Measurements from ENCODE around the gene RHBDF1.

The RHBDF1 gene

GRCh38 chr16:72561-73548, at the start of gene RHBDF1:
RHBDF1 (minus strand) TSS chr16:72631; CDS start chr16:65015, 7,616 bp downstream.
- in situ Hi-C loops (cut with MboI; ENCODE audit: low sequenced_read_pairs) = no loop called here

GRCh38 chr16:120756-121155, 48.3 kb upstream of the RHBDF1 start:
- in situ Hi-C loops (cut with MboI; ENCODE audit: low sequenced_read_pairs) = no loop called here

- in situ Hi-C loops (cut with MboI; ENCODE audit: low sequenced_read_pairs) = no loop called here
These were observed 47.5 kb upstream of the RHBDF1 start for GRCh38 chr16:119835-120491.

GRCh38 chr16:119295-119694, 46.9 kb upstream of the RHBDF1 start:
- in situ Hi-C loops (cut with MboI; ENCODE audit: low sequenced_read_pairs) = no loop called here

GRCh38 chr16:118857-119256, 46.4 kb upstream of the RHBDF1 start:
- in situ Hi-C loops (cut with MboI; ENCODE audit: low sequenced_read_pairs) = no loop called here

GRCh38 chr16:117379-118365, 45.2 kb upstream of the RHBDF1 start:
- in situ Hi-C loops (cut with MboI; ENCODE audit: low sequenced_read_pairs) = no loop called here

GRCh38 chr16:116015-116414, 43.6 kb upstream of the RHBDF1 start:
- in situ Hi-C loops (cut with MboI; ENCODE audit: low sequenced_read_pairs) = no loop called here

GRCh38 chr16:114327-114726, 41.9 kb upstream of the RHBDF1 start:
- in situ Hi-C loops (cut with MboI; ENCODE audit: low sequenced_read_pairs) = no loop called here

GRCh38 chr16:112153-112840, 39.9 kb upstream of the RHBDF1 start:
- in situ Hi-C loops (cut with MboI; ENCODE audit: low sequenced_read_pairs) = no loop called here

- in situ Hi-C loops (cut with MboI; ENCODE audit: low sequenced_read_pairs) = no loop called here
These were observed 34.3 kb upstream of the RHBDF1 start for GRCh38 chr16:106623-107324.

- in situ Hi-C loops (cut with MboI; ENCODE audit: low sequenced_read_pairs) = no loop called here
These were observed 33.1 kb upstream of the RHBDF1 start for GRCh38 chr16:105521-105920.

GRCh38 chr16:104928-105327, 32.5 kb upstream of the RHBDF1 start:
- in situ Hi-C loops (cut with MboI; ENCODE audit: low sequenced_read_pairs) = no loop called here

GRCh38 chr16:104355-104754, 31.9 kb upstream of the RHBDF1 start:
- in situ Hi-C loops (cut with MboI; ENCODE audit: low sequenced_read_pairs) = no loop called here

- in situ Hi-C loops (cut with MboI; ENCODE audit: low sequenced_read_pairs) = no loop called here
These were observed 29.8 kb upstream of the RHBDF1 start for GRCh38 chr16:102060-102855.

- in situ Hi-C loops (cut with MboI; ENCODE audit: low sequenced_read_pairs) = no loop called here
These were observed 29.2 kb upstream of the RHBDF1 start for GRCh38 chr16:101586-101985.

- in situ Hi-C loops (cut with MboI; ENCODE audit: low sequenced_read_pairs) = no loop called here
These were observed 28.6 kb upstream of the RHBDF1 start for GRCh38 chr16:100989-101388.

- in situ Hi-C loops (cut with MboI; ENCODE audit: low sequenced_read_pairs) = no loop called here
These were observed 25.4 kb upstream of the RHBDF1 start for GRCh38 chr16:97822-98221.

GRCh38 chr16:96935-97381, 24.5 kb upstream of the RHBDF1 start:
- in situ Hi-C loops (cut with MboI; ENCODE audit: low sequenced_read_pairs) = no loop called here

- in situ Hi-C loops (cut with MboI; ENCODE audit: low sequenced_read_pairs) = no loop called here
These were observed 22.5 kb upstream of the RHBDF1 start for GRCh38 chr16:94918-95265.
